OCI-LY7 (cell line): ENCODE measurements around the gene SDF4. TPM values are rescaled to one million over a fixed set of nuclear protein-coding genes. Genes with fewer than 3 reads are reported as not detected.
"Not testable (repeated sequence)": the region's sequence is repeated elsewhere in the genome, so short reads cannot be mapped to it uniquely, and the experiment has no call there.

Experiments
- BruUV-seq: library from RNA; stranded (reverse); fragments of 400-500 nt; replicated peaks from 2 replicates; lab custom pipeline; 2021; lab: Mats Ljungman, UMichigan
- CTCF ChIA-PET: fragments of 300-600 bp; sonication (Branson Sonifier 250); formaldehyde crosslinking; loops from one replicate; lab custom pipeline; 2022; ENCODE audit warnings: antibody characterized with exemption; ENCODE audit not compliant: unreplicated experiment; lab: Charles Lee
- POLR2A ChIA-PET: fragments of 300-600 bp; sonication (Branson Sonifier 250); formaldehyde crosslinking; loops from one replicate; lab custom pipeline; 2022; ENCODE audit warnings: antibody characterized with exemption; lab: Charles Lee
- DNase-seq: peaks from one replicate; pipeline ENCODE4 v3.0.0-alpha.2; 2015; ENCODE audit warnings: low spot score
- H2AFZ ChIP-seq: fragments of 200-600 bp; sonication (generic), shearing (Covaris generic); 2 replicates; pipeline ENCODE4 v1.6.1; 2014; ENCODE audit warnings: mild to moderate bottlenecking, antibody characterized with exemption, low read length, moderate library complexity
- H3K27ac ChIP-seq: fragments of 200-600 bp; sonication (generic); 2 replicates; pipeline ENCODE4 v1.5.1; 2014; ENCODE audit warnings: mixed run types, low read depth, mild to moderate bottlenecking, moderate library complexity, low read length, inconsistent platforms; ENCODE audit not compliant: poor library complexity, severe bottlenecking
- H3K36me3 ChIP-seq: fragments of 200-600 bp; sonication (generic); 2 replicates; pipeline ENCODE4 v1.6.1; 2014; ENCODE audit warnings: mild to moderate bottlenecking, antibody characterized with exemption, low read length, moderate library complexity, mixed read lengths; ENCODE audit not compliant: insufficient read depth
- H3K4me1 ChIP-seq: fragments of 200-600 bp; sonication (generic); 2 replicates; pipeline ENCODE4 v1.5.1; 2014; ENCODE audit warnings: mild to moderate bottlenecking, low read length; ENCODE audit not compliant: insufficient read depth, poor library complexity, severe bottlenecking
- H3K4me2 ChIP-seq: fragments of 200-600 bp; sonication (generic); 2 replicates; pipeline ENCODE4 v1.6.1; 2014; ENCODE audit warnings: mild to moderate bottlenecking, low read length
- H3K4me3 ChIP-seq: fragments of 200-600 bp; sonication (generic); 2 replicates; pipeline ENCODE4 v1.5.1; 2014; ENCODE audit warnings: mild to moderate bottlenecking, low read depth, low read length; ENCODE audit not compliant: poor library complexity, severe bottlenecking
- H3K79me2 ChIP-seq: fragments of 200-600 bp; sonication (generic); 2 replicates; pipeline ENCODE4 v1.6.1; 2016; ENCODE audit warnings: low read depth, mild to moderate bottlenecking, low read length, moderate library complexity, mixed read lengths; ENCODE audit not compliant: insufficient read depth
- H3K9me2 ChIP-seq: fragments of 200-600 bp; sonication (generic); 2 replicates; pipeline ENCODE4 v1.6.1; 2016; ENCODE audit warnings: mild to moderate bottlenecking, low read length, mixed read lengths; ENCODE audit not compliant: insufficient read depth
- H3K9me3 ChIP-seq: fragments of 200-600 bp; sonication (generic); 2 replicates; pipeline ENCODE4 v1.6.1; 2014; ENCODE audit warnings: mild to moderate bottlenecking, mixed run types, low read length, mixed read lengths
- H4K20me1 ChIP-seq: fragments of 200-600 bp; sonication (generic); 2 replicates; pipeline ENCODE4 v1.6.1; 2014; ENCODE audit warnings: mild to moderate bottlenecking, antibody characterized with exemption, low read length, moderate library complexity, mixed read lengths; ENCODE audit not compliant: insufficient read depth
- CTCF ChIP-seq: fragments of 200-600 bp; sonication (generic); conservative IDR thresholded peaks from 2 replicates; pipeline ENCODE4 v1.5.1; 2014; ENCODE audit warnings: mild to moderate bottlenecking, antibody characterized with exemption, low read length, moderate library complexity, mixed read lengths
- EZH2phosphoT487 ChIP-seq: fragments of 200-600 bp; sonication (generic); IDR thresholded peaks from 2 replicates; pipeline ENCODE4 v1.6.1; 2018; ENCODE audit warnings: low read depth, borderline replicate concordance, mild to moderate bottlenecking, mixed run types, antibody characterized with exemption, low read length, moderate library complexity, mixed read lengths
- intact Hi-C: fragments of 100-400 bp; cut with micrococcal nuclease; formaldehyde crosslinking; loops from one replicate; pipeline ENCODE4 v1.10.0; 2022; ENCODE audit not compliant: unreplicated experiment
- total RNA-seq, 2 experiments: library from RNA; depleted of rRNA in 1 of 2; stranded (reverse); fragments of >200 nt in 1 of 2; shearing (Covaris generic) in 1 of 2; gene quantifications; 2 replicates each; pipeline ENCODE4 v1.2.3, GENCODE V29; 2014 to 2022

The SDF4 gene
- total RNA-seq, 2 experiments from 2014 or later = 47.7 to 85.7 TPM

GRCh38 chr1:1196431-1197187, 35.2 kb downstream of the SDF4 start:
- POLR2A ChIA-PET = no interaction called here
- BruUV-seq = no TSS peak

GRCh38 chr1:1195726-1196125, 36.1 kb downstream of the SDF4 start:
- H3K4me3 ChIP-seq, intact Hi-C loops, H4K20me1 ChIP-seq, H3K4me2 ChIP-seq, H2AFZ ChIP-seq, H3K36me3 ChIP-seq, BruUV-seq, POLR2A ChIA-PET, H3K27ac ChIP-seq, H3K4me1 ChIP-seq, H3K9me3 ChIP-seq, H3K79me2 ChIP-seq, CTCF ChIA-PET, H3K9me2 ChIP-seq, DNase-seq: not testable (repeated sequence)

More at GRCh38 chr1:1196431-1197187, 35.2 kb downstream of the SDF4 start:
- TF ChIP-seq CTCF (no peak), EZH2phosphoT487 (no peak)
- Histone ChIP-seq H3K9me3 (no peaks in the 10 kb centered on the region), H2AFZ (no peak overlapping the region), H4K20me1 (no peaks in the 10 kb centered on the region), H3K36me3 (no peaks in the 10 kb centered on the region), H3K9me2 (no peaks in the 10 kb centered on the region), H3K4me1 (no peaks in the 10 kb centered on the region), H3K79me2 (no peaks in the 10 kb centered on the region), H3K27ac (no peak overlapping the region), H3K4me2 (no peak overlapping the region), H3K4me3 (no peak overlapping the region)
- intact Hi-C loops = no loop called here
- CTCF ChIA-PET = no interaction called here
- DNase-seq = no peak

DNA sequence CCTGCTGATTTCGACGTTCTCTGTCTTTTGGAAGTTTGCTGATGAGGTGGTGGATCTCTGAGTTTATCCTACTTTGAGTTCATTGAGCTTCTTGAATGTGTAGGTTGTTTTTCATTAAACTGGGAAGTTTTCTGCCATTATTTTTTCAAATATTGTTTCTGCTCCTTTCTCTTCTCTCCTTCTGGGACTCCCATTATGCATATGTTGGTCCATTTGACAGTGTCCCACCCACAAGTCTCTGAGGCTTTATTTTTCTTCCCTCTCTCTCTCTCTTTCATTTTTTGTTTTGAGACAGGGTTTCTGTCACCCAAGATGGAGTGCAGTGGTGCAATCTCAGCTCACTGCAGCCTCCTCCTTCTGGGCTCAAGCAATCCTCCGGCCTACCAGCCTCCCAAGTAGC, 37.1 kb downstream of the SDF4 start:
- BruUV-seq = no TSS peak
- no peaks in the 10 kb centered on the region for H3K79me2 ChIP-seq
- H4K20me1 ChIP-seq = no peaks in the 10 kb centered on the region
- no peak for TF ChIP-seq CTCF
- TF ChIP-seq EZH2phosphoT487 = no peak
- intact Hi-C loops = no loop called here
- no peaks in the 10 kb centered on the region for H3K9me2 ChIP-seq
- H3K4me3 ChIP-seq = no peak overlapping the region
- ChIA-PET POLR2A (no interaction called here), CTCF (no interaction called here)
- H3K4me1 ChIP-seq = no peaks in the 10 kb centered on the region
- no peak overlapping the region for H2AFZ ChIP-seq
- H3K9me3 ChIP-seq = no peaks in the 10 kb centered on the region
- no peak for DNase-seq
- no peak overlapping the region for H3K4me2 ChIP-seq
- H3K27ac ChIP-seq = no peak overlapping the region
- no peaks in the 10 kb centered on the region for H3K36me3 ChIP-seq
